Endothelial cell (in vitro differentiated cells): ENCODE data around the gene NACAD. TPM values are rescaled to one million over a fixed set of nuclear protein-coding genes. Genes with fewer than 3 reads are reported as not detected.

ENCODE experiments used
- DNase-seq: peaks from one replicate; pipeline ENCODE4 v3.0.0; 2021; ENCODE audit warnings: low spot score
- H3K27ac Mint-ChIP-seq: one replicate; pipeline ENCODE4 v1.8.0; 2021; ENCODE audit warnings: mixed read lengths, inconsistent platforms; ENCODE audit not compliant: unreplicated experiment
- H3K27me3 Mint-ChIP-seq: one replicate; pipeline ENCODE4 v1.8.0; 2021; ENCODE audit warnings: mild to moderate bottlenecking, moderate library complexity, mixed read lengths, inconsistent platforms; ENCODE audit not compliant: unreplicated experiment
- H3K36me3 Mint-ChIP-seq: one replicate; pipeline ENCODE4 v1.8.0; 2021; ENCODE audit warnings: mild to moderate bottlenecking, low read depth, mixed read lengths, inconsistent platforms; ENCODE audit not compliant: unreplicated experiment
- H3K4me1 Mint-ChIP-seq: one replicate; pipeline ENCODE4 v1.8.0; 2021; ENCODE audit warnings: mild to moderate bottlenecking, mixed read lengths, inconsistent platforms; ENCODE audit not compliant: unreplicated experiment
- H3K4me3 Mint-ChIP-seq: one replicate; pipeline ENCODE4 v1.8.0; 2021; ENCODE audit warnings: mild to moderate bottlenecking, mixed read lengths, inconsistent platforms; ENCODE audit not compliant: unreplicated experiment
- H3K9me3 Mint-ChIP-seq: one replicate; pipeline ENCODE4 v1.8.0; 2021; ENCODE audit warnings: mixed read lengths, inconsistent platforms; ENCODE audit not compliant: unreplicated experiment
- CTCF ChIP-seq: fragments of 200-600 bp; sonication (generic); IDR thresholded peaks from one replicate; pipeline ENCODE4 v1.5.0; 2021; ENCODE audit warnings: antibody characterized with exemption; ENCODE audit not compliant: unreplicated experiment
- total RNA-seq: library from RNA; stranded (reverse); fragmentation: NEBNext Ultra II Directional; extraction: Animal tissue kit (Norgen Biotek cat#: 25700); gene quantifications from one replicate; pipeline ENCODE4 v1.2.1, GENCODE V29; 2021; ENCODE audit not compliant: unreplicated experiment

NACAD gene
- total RNA-seq, 1 donor from 2014 or later, result 3.5 TPM

- TF ChIP-seq CTCF, result no peak
- peaks cover 9% of the 10 kb centered on the region for H3K4me1 Mint-ChIP-seq
- H3K4me3 Mint-ChIP-seq, result no peak overlapping the region
- no peaks in the 10 kb centered on the region for H3K27me3 Mint-ChIP-seq
- H3K36me3 Mint-ChIP-seq, result peaks cover 3% of the 10 kb centered on the region
- no peak overlapping the region for H3K27ac Mint-ChIP-seq
- H3K9me3 Mint-ChIP-seq, result no peaks in the 10 kb centered on the region
- DNase-seq, result no peak
Measured at GRCh38 chr7:45033261-45033930, 55.4 kb downstream of the NACAD start.

- Mint-ChIP-seq H3K36me3 (no peaks in the 10 kb centered on the region), H3K9me3 (no peaks in the 10 kb centered on the region), H3K4me1 (peaks cover 15% of the 10 kb centered on the region), H3K27ac (no peak overlapping the region), H3K27me3 (no peaks in the 10 kb centered on the region), H3K4me3 (no peak overlapping the region)
- TF ChIP-seq CTCF, result no peak
- DNase-seq, result no peak
Measured at GRCh38 chr7:45032421-45032820, 56.3 kb downstream of the NACAD start.

GRCh38 chr7:45031829-45032228 is 56.9 kb downstream of the NACAD start:
- H3K36me3 Mint-ChIP-seq, result no peaks in the 10 kb centered on the region

More at GRCh38 chr7:45031829-45032228, 56.9 kb downstream of the NACAD start:
- Mint-ChIP-seq H3K4me1 (peaks cover 21% of the 10 kb centered on the region), H3K9me3 (no peaks in the 10 kb centered on the region), H3K27me3 (no peaks in the 10 kb centered on the region), H3K27ac (no peak overlapping the region), H3K4me3 (no peak overlapping the region)
- TF ChIP-seq CTCF, result no peak
- DNase-seq, result no peak

Other genes starting within 250 kb of the NACAD start
- gene H2AZ2, start 240.9 kb downstream of the NACAD start, total RNA-seq, result 157 TPM
- gene PURB, start 203.4 kb downstream of the NACAD start, total RNA-seq, result 25.7 TPM
- 0.13 TPM for gene MYO1G, start 110.0 kb downstream of the NACAD start, total RNA-seq
- 59.8 TPM for gene CCM2, start 88.8 kb downstream of the NACAD start, total RNA-seq
- 48.1 TPM for gene TBRG4, start 22.7 kb upstream of the NACAD start, total RNA-seq
- gene RAMP3, start 68.8 kb upstream of the NACAD start, total RNA-seq, result 0.62 TPM